CD14-positive monocyte (primary cell): ENCODE measurements around the gene BCL2. TPM values are rescaled to one million over a fixed set of nuclear protein-coding genes. Genes with fewer than 3 reads are reported as not detected.

Experiments
- DNase-seq, 3 donors: peaks; one replicate each; pipeline ENCODE4 v3.0.0-alpha.2; 2011 to 2022
- H2AFZ ChIP-seq: 2 replicates; pipeline ENCODE4 v1.6.0; 2012; ENCODE audit warnings: mild to moderate bottlenecking, low read depth, low read length, inconsistent platforms; ENCODE audit not compliant: insufficient read depth, poor library complexity, severe bottlenecking
- H3K27ac ChIP-seq, 2 donors: 1 replicate in 1 of 2; 2 replicates in 1 of 2; pipeline ENCODE4 v1.5.1; 2012 to 2013; ENCODE audit warnings: low read length in 2 of 2, control low read depth in 1 of 2, inconsistent platforms in 1 of 2, low read depth in 1 of 2, mild to moderate bottlenecking in 1 of 2
- H3K27me3 ChIP-seq, 2 donors: one replicate each; pipeline versions ENCODE4 v1.6.0 to v1.6.1; 2011 to 2013; ENCODE audit warnings: low read length in 2 of 2; ENCODE audit not compliant: control insufficient read depth in 2 of 2, insufficient read depth in 2 of 2
- H3K36me3 ChIP-seq, 2 donors: replicated peaks in 1 of 2; 1 replicate in 1 of 2; 2 replicates in 1 of 2; pipeline versions ENCODE4 v1.5.1 to v1.6.1; 2012 to 2013; ENCODE audit warnings: low read length in 2 of 2, control low read depth in 1 of 2, inconsistent platforms in 1 of 2, mild to moderate bottlenecking in 1 of 2; ENCODE audit not compliant: insufficient read depth in 2 of 2, control insufficient read depth in 1 of 2
- H3K4me1 ChIP-seq, 2 donors: 1 replicate in 1 of 2; 2 replicates in 1 of 2; pipeline versions ENCODE4 v1.5.1 to v1.6.1; 2012 to 2013; ENCODE audit warnings: low read length in 2 of 2, control low read depth in 1 of 2, inconsistent platforms in 1 of 2, mild to moderate bottlenecking in 1 of 2, moderate library complexity in 1 of 2; ENCODE audit not compliant: insufficient read depth in 2 of 2, control insufficient read depth in 1 of 2
- H3K4me2 ChIP-seq: replicated peaks from 2 replicates; pipeline ENCODE3; 2012; ENCODE audit warnings: low read length, moderate library complexity, mild to moderate bottlenecking; ENCODE audit not compliant: poor library complexity, severe bottlenecking; ENCODE audit errors: extremely low read depth
- H3K4me3 ChIP-seq, 3 experiments: fragments of 200-600 bp in 1 of 3; sonication (generic) in 1 of 3; replicated peaks in 1 of 3; 1 replicate in 2 of 3; 2 replicates in 1 of 3; pipeline ENCODE4 v1.5.1; 2011 to 2013; ENCODE audit warnings: low read length in 3 of 3, mild to moderate bottlenecking in 3 of 3, control low read depth in 2 of 3, low read depth in 2 of 3, inconsistent platforms in 1 of 3, moderate library complexity in 1 of 3
- H3K79me2 ChIP-seq: 2 replicates; pipeline ENCODE4 v1.6.0; 2012; ENCODE audit warnings: mild to moderate bottlenecking, control low read depth, inconsistent platforms, low read length, moderate library complexity; ENCODE audit not compliant: insufficient read depth
- H3K9ac ChIP-seq: 2 replicates; pipeline ENCODE4 v1.6.0; 2017; ENCODE audit warnings: low read length, mild to moderate bottlenecking; ENCODE audit not compliant: insufficient read depth, poor library complexity, severe bottlenecking
- H3K9me3 ChIP-seq, 2 donors: replicated peaks in 1 of 2; 1 replicate in 1 of 2; 2 replicates in 1 of 2; pipeline versions ENCODE4 v1.5.1 to v1.6.1; 2012 to 2013; ENCODE audit warnings: low read length in 2 of 2, control low read depth in 1 of 2; ENCODE audit not compliant: control insufficient read depth in 1 of 2, insufficient read depth in 1 of 2
- H4K20me1 ChIP-seq: 2 replicates; pipeline ENCODE4 v1.6.0; 2012; ENCODE audit warnings: mild to moderate bottlenecking, low read length, control low read depth, moderate library complexity; ENCODE audit not compliant: insufficient read depth
- H3K27ac Mint-ChIP-seq, 7 donors: one replicate each; pipeline ENCODE4 v1.8.0; 2020; ENCODE audit warnings: mild to moderate bottlenecking in 7 of 7, mixed read lengths in 7 of 7, moderate library complexity in 6 of 7, inconsistent platforms in 2 of 7
- H3K27me3 Mint-ChIP-seq, 3 donors: one replicate each; pipeline ENCODE4 v1.8.0; 2021 to 2022; ENCODE audit warnings: low read depth in 3 of 3, mild to moderate bottlenecking in 3 of 3, mixed read lengths in 3 of 3, moderate library complexity in 3 of 3, inconsistent platforms in 1 of 3
- H3K36me3 Mint-ChIP-seq, 2 donors: one replicate each; pipeline ENCODE4 v1.8.0; 2020; ENCODE audit warnings: mixed read lengths in 2 of 2, inconsistent platforms in 1 of 2, mild to moderate bottlenecking in 1 of 2
- H3K4me1 Mint-ChIP-seq: one replicate; pipeline ENCODE4 v1.8.0; 2020; ENCODE audit warnings: mild to moderate bottlenecking, mixed read lengths
- H3K4me3 Mint-ChIP-seq, 2 donors: one replicate each; pipeline ENCODE4 v1.8.0; 2020; ENCODE audit warnings: mild to moderate bottlenecking in 2 of 2, mixed read lengths in 2 of 2, moderate library complexity in 1 of 2
- H3K9me3 Mint-ChIP-seq, 7 donors: one replicate each; pipeline ENCODE4 v1.8.0; 2020 to 2022; ENCODE audit warnings: mixed read lengths in 7 of 7, mild to moderate bottlenecking in 6 of 7, moderate library complexity in 6 of 7, inconsistent platforms in 2 of 7
- CTCF ChIP-seq: fragments of 200-600 bp; IDR thresholded peaks from one replicate; pipeline ENCODE4 v1.8.0; 2022; ENCODE audit warnings: antibody characterized with exemption, mild to moderate bottlenecking
- WGBS: methylation state at CpG from one replicate; pipeline ENCODE4 v1.1.5; 2013; ENCODE audit warnings: missing lambda C conversion rate; ENCODE audit not compliant: insufficient coverage; 5-methylcytosine and 5-hydroxymethylcytosine counted together
- intact Hi-C, 2 donors: fragments of 100-400 bp; cut with micrococcal nuclease; formaldehyde crosslinking; loops; one replicate each; pipeline versions ENCODE4 v1.15.0 to v1.15.1; 2023
- polyA plus RNA-seq, 3 donors: library from polyadenylated mRNA; depleted of rRNA in 1 of 3; unstranded in 2 of 3; stranded (reverse) in 1 of 3; fragments of 300-500 nt in 2 of 3; fragments of >200 nt in 1 of 3; fragmentation: Illumina TruSeq in 2 of 3; gene quantifications; 1 replicate in 2 of 3; 2 replicates in 1 of 3; pipeline ENCODE4 v1.2.3, GENCODE V29; 2012 to 2021

Gene BCL2
- polyA plus RNA-seq, 3 donors: 0.58 to 2.5 (median 1.1) TPM

GRCh38 chr18:63348508-63349136, 29.1 kb upstream of the BCL2 start:
- H3K36me3 Mint-ChIP-seq: peaks cover 61 to 79% of the 10 kb centered on the region in 2 donors
- intact Hi-C loops: no loop called here
- TF ChIP-seq CTCF: no peak

GRCh38 chr18:63346480-63347183, 27.1 kb upstream of the BCL2 start:
- no peaks in the 10 kb centered on the region for H3K9me3 Mint-ChIP-seq
- Histone ChIP-seq H2AFZ (no peak overlapping the region), H3K27me3 (no peaks in the 10 kb centered on the region), H3K36me3 (peaks cover 59 to 86% of the 10 kb centered on the region in 2 donors), H3K4me2 (no peak overlapping the region), H3K9me3 (no peaks in the 10 kb centered on the region), H3K9ac (no peak overlapping the region), H3K4me1 (no peaks in the 10 kb centered on the region), H4K20me1 (no peaks in the 10 kb centered on the region), H3K27ac (no peak overlapping the region), H3K4me3 (no peak overlapping the region), H3K79me2 (no peaks in the 10 kb centered on the region)
- peaks cover 0 to 2% (median 0%) of the 10 kb centered on the region in 3 donors for H3K27me3 Mint-ChIP-seq
- TF ChIP-seq CTCF: no peak
- no peak overlapping the region for H3K4me3 Mint-ChIP-seq
- intact Hi-C loops: no loop called here
- peak overlapping the region in 2 of 7 donors; percentile 10 to 42 for H3K27ac Mint-ChIP-seq
- 100% methylated on average over 5 of the region's 7 CpGs for WGBS
- peaks cover 2% of the 10 kb centered on the region for H3K4me1 Mint-ChIP-seq
- peaks cover 63 to 78% of the 10 kb centered on the region in 2 donors for H3K36me3 Mint-ChIP-seq
- no peak for DNase-seq

More at GRCh38 chr18:63348508-63349136, 29.1 kb upstream of the BCL2 start:
- Histone ChIP-seq H3K27me3 (no peaks in the 10 kb centered on the region), H3K79me2 (no peaks in the 10 kb centered on the region), H3K9me3 (no peaks in the 10 kb centered on the region), H4K20me1 (no peaks in the 10 kb centered on the region), H3K27ac (no peak overlapping the region), H3K4me2 (no peak overlapping the region), H3K4me1 (no peaks in the 10 kb centered on the region), H2AFZ (no peak overlapping the region), H3K4me3 (no peak overlapping the region), H3K36me3 (peaks cover 59 to 89% of the 10 kb centered on the region in 2 donors), H3K9ac (no peak overlapping the region)
- peaks cover 2% of the 10 kb centered on the region for H3K4me1 Mint-ChIP-seq
- H3K9me3 Mint-ChIP-seq: no peaks in the 10 kb centered on the region
- DNase-seq: no peak
- peak overlapping the region in 1 of 7 donors; percentile 10 for H3K27ac Mint-ChIP-seq
- H3K27me3 Mint-ChIP-seq: peaks cover 0 to 2% (median 0%) of the 10 kb centered on the region in 3 donors
- H3K4me3 Mint-ChIP-seq: no peak overlapping the region
- 96% methylated on average over 5 of the region's 7 CpGs for WGBS
